WI38 (cell line): ENCODE measurements around the gene NDUFA12.

Experiments used
- H3K4me3 ChIP-seq: 2 replicates; pipeline ENCODE4 v1.5.1; 2011; ENCODE audit warnings: low read depth, mild to moderate bottlenecking, control low read depth, low read length
- TF ChIP-seq, protein P1 (sequence below): IDR thresholded peaks from 2 replicates; pipeline ENCODE4 v1.5.1; 2012; ENCODE audit warnings: low read depth, mild to moderate bottlenecking, control low read depth, low read length

NDUFA12 gene

DNA sequence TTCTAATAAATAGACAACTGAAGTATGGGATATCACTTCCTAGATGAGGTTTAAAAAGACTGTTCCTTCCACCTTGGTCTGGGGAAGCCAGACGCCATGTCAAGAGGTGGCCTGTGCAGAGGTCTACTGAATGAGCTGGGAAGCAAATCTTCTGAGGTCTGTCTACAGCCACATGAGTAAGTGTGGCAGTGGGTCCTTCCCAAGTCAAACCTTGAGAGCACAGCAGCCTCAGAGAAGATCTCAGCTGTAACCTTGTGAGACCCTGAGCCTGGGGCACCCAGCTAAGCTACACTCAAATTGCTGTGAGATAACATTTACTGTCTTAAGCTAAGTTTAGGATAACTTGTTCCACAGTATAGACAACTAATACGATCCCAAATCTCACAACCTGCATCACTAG is 20.2 kb downstream of the NDUFA12 start:
- no peak overlapping the region for H3K4me3 ChIP-seq
- TF ChIP-seq, protein P1, sequence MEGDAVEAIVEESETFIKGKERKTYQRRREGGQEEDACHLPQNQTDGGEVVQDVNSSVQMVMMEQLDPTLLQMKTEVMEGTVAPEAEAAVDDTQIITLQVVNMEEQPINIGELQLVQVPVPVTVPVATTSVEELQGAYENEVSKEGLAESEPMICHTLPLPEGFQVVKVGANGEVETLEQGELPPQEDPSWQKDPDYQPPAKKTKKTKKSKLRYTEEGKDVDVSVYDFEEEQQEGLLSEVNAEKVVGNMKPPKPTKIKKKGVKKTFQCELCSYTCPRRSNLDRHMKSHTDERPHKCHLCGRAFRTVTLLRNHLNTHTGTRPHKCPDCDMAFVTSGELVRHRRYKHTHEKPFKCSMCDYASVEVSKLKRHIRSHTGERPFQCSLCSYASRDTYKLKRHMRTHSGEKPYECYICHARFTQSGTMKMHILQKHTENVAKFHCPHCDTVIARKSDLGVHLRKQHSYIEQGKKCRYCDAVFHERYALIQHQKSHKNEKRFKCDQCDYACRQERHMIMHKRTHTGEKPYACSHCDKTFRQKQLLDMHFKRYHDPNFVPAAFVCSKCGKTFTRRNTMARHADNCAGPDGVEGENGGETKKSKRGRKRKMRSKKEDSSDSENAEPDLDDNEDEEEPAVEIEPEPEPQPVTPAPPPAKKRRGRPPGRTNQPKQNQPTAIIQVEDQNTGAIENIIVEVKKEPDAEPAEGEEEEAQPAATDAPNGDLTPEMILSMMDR, result no peak

DNA sequence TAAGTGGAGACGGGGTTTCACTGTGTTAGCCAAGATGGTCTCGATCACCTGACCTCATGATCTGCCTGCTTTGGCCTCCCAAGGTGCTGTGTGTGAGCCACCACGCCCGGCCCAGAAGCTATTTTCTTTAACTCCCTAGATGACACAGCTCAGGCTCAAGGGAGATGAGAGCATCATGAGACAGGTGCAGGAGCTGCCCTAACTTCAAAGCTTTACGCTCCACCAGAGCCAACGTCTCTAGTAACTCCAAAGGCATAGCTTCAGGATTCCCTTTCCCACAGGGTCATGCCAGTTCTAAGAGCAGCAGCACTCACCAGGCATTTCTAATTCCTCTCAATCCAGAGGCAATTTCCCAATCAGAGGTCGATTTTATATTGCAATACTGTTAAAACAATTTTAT is 21.0 kb downstream of the NDUFA12 start:
- H3K4me3 ChIP-seq, result no peak overlapping the region
- TF ChIP-seq, protein P1, result no peak

DNA sequence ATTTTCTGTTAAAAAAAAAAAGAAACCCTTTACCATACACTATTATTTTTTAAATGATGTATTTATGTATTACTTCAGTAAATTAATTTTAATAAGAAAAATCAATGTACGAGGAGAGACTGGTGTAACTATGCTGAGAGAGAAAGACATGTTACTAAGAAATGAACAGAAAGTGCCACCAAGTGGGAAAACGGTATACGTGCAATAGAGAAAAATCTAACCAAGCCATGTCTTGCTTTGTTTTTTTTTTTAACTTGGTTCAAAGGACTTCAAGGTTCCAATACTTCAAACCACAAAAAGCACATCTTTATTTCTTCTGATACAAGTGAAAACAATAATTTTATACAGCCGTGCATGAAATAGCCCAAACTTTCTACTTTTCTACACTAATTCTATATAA is 22.9 kb downstream of the NDUFA12 start:
- TF ChIP-seq, protein P1, result no peak
- no peak overlapping the region for H3K4me3 ChIP-seq

DNA sequence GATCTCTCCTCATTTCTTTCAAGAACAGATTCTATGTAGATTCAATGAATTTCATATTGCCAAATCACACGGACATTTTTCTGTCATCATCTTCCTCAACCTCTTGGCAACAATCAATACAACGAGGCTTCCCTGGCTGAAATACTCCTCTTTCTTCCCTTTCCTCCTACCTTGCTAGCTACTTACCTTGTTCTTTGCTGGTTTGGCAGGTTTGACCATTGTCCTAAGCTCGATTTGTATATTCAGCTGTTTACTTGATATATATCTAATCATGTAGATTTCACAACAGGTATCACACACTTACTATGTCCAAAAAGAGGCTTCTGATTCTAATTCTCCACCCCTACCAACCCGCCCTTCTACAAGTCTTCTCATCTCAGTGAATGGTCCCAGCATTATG is 23.6 kb downstream of the NDUFA12 start:
- TF ChIP-seq, protein P1, result no peak
- H3K4me3 ChIP-seq, result no peak overlapping the region

DNA sequence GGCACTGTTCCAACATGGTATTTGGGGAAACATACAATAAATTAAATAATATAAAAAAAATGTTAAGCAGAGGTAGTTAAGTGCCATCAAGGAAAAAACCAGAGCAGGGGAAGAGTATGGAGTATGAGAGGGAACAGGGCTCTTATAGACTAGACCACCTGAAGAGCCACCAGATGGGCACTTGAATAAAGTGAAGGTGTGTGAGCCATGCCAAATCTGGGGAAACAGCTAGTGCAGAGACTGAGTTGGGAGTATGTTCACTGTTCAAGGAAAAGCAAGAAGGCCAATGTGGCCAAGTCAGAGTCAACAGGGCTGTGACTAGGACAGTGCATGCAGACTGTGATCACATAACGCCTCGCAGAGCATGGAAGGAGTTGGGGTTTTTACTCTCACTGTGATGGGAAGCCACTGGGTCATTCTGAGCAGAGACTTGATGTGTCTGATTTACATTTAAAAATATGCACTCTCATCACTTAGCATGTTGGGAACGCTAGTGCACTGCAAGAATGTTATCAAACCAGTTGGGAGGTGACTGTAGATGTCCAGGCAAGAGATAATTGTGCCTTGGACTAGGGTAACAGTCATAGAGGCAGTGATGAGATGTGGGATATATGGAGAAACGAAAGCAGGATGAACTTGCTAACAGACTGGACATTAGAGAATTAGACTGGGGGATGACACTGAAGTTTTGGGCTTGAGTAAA is 25.6 kb downstream of the NDUFA12 start:
- H3K4me3 ChIP-seq, result no peak overlapping the region
- TF ChIP-seq, protein P1, result no peak

DNA sequence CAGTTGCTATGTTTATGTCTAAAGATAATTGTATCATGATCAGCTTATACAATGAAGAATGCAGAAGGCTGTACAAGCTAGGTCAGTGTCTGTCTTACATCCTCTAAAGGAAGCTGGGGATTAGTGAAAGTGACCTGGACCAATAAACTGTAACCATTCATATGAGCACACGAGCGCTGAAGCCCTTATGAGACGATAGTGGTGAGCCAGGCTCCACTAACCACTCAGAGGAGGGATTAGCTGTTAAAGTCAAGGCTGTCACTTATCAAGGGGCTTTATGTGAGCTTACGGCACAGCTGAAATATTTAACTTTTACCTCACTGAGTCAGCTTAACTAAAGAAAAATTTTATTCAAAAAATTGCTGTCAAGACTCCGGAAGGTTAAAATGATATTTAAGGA is 30.3 kb downstream of the NDUFA12 start:
- H3K4me3 ChIP-seq, result no peak overlapping the region
- TF ChIP-seq, protein P1, result no peak

DNA sequence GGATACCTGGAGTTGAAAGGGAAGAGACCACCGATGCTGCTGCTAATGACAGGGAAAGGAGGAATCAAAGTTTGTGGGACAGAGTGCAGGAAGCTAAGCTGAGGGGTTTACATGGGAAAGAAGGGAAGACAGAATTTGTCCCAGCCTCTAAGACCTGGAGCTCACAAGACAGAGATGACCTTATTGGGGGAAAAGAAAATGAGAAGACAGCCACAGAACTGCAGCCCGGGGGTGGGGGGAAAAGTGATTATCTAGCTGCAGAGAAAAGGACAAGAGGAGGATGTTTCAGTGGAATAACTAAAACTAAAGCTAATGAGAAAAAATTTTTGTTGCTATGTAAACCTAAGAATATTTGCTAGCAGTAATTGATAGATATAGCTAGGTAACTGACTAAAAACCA is 30.7 kb downstream of the NDUFA12 start:
- TF ChIP-seq, protein P1, result no peak
- H3K4me3 ChIP-seq, result no peak overlapping the region
